Calu3 (cell line): ENCODE results near the gene FRS2. TPM values are rescaled to one million over a fixed set of nuclear protein-coding genes. Genes with fewer than 3 reads are reported as not detected.
A peak's percentile ranks its signal among the peaks of the same experiment; 100 is the strongest.

Experiments used
- BruUV-seq: library from RNA; stranded (reverse); fragments of 400-500 nt; replicated peaks from 2 replicates; lab custom pipeline; 2021; lab: Mats Ljungman, UMichigan
- CTCF ChIA-PET: fragments of 300-600 bp; sonication (Branson Sonifier 250); formaldehyde crosslinking; loops from one replicate; lab custom pipeline; 2022; ENCODE audit warnings: antibody characterized with exemption; lab: Charles Lee
- DNase-seq: peaks from one replicate; pipeline ENCODE4 v3.0.0; 2022
- H3K27ac Mint-ChIP-seq: one replicate; pipeline ENCODE4 v1.8.0; 2022; ENCODE audit warnings: mixed read lengths; ENCODE audit not compliant: unreplicated experiment
- H3K27me3 Mint-ChIP-seq: one replicate; pipeline ENCODE4 v1.8.0; 2022; ENCODE audit warnings: mixed read lengths; ENCODE audit not compliant: unreplicated experiment
- H3K36me3 Mint-ChIP-seq: one replicate; pipeline ENCODE4 v1.8.0; 2022; ENCODE audit warnings: mild to moderate bottlenecking, moderate library complexity, mixed read lengths; ENCODE audit not compliant: insufficient read depth, unreplicated experiment
- H3K4me1 Mint-ChIP-seq: one replicate; pipeline ENCODE4 v1.8.0; 2022; ENCODE audit warnings: mild to moderate bottlenecking, low read depth, mixed read lengths; ENCODE audit not compliant: unreplicated experiment
- H3K4me3 Mint-ChIP-seq: one replicate; pipeline ENCODE4 v1.8.0; 2022; ENCODE audit warnings: mild to moderate bottlenecking, low read depth, moderate library complexity, mixed read lengths; ENCODE audit not compliant: unreplicated experiment
- H3K9me3 Mint-ChIP-seq: one replicate; pipeline ENCODE4 v1.8.0; 2022; ENCODE audit warnings: low read depth, mixed read lengths; ENCODE audit not compliant: unreplicated experiment
- CTCF ChIP-seq: fragments of 200-600 bp; IDR thresholded peaks from one replicate; pipeline ENCODE4 v1.8.0; 2022; ENCODE audit warnings: antibody characterized with exemption; ENCODE audit not compliant: unreplicated experiment
- intact Hi-C: fragments of 100-400 bp; cut with micrococcal nuclease; formaldehyde crosslinking; loops from one replicate; pipeline ENCODE4 v1.10.0; 2022; ENCODE audit not compliant: unreplicated experiment
- total RNA-seq: library from RNA; stranded (reverse); gene quantifications from 2 replicates; pipeline ENCODE4 v1.2.3, GENCODE V29; 2022

Gene FRS2
- total RNA-seq, 1 experiment from 2014 or later = 27.5 TPM

- peak; percentile 21 for DNase-seq
- BruUV-seq = no TSS peak
- intact Hi-C loops = no loop called here
Measured at GRCh38 chr12:69440016-69440415, 30.2 kb upstream of the FRS2 start.

GRCh38 chr12:69440886-69441285 lies 29.3 kb upstream of the FRS2 start:
- Mint-ChIP-seq H3K4me3 (no peak overlapping the region), H3K36me3 (no peaks in the 10 kb centered on the region), H3K9me3 (no peaks in the 10 kb centered on the region), H3K27ac (no peak overlapping the region), H3K27me3 (no peaks in the 10 kb centered on the region), H3K4me1 (peaks cover 17% of the 10 kb centered on the region)
- intact Hi-C loops = no loop called here
- no TSS peak for BruUV-seq
- no peak for DNase-seq
- CTCF ChIA-PET = no interaction called here
- TF ChIP-seq CTCF = no peak

More at GRCh38 chr12:69440016-69440415, 30.2 kb upstream of the FRS2 start:
- Mint-ChIP-seq H3K36me3 (no peaks in the 10 kb centered on the region), H3K27me3 (no peaks in the 10 kb centered on the region), H3K4me3 (no peak overlapping the region), H3K4me1 (peaks cover 17% of the 10 kb centered on the region), H3K9me3 (no peaks in the 10 kb centered on the region), H3K27ac (no peak overlapping the region)
- TF ChIP-seq CTCF = no peak
- CTCF ChIA-PET = no interaction called here

- peaks cover 17% of the 10 kb centered on the region for H3K4me1 Mint-ChIP-seq
- CTCF ChIA-PET = interaction anchor here (0.7 kb wide), 1 partner anchor 23 kb away, joined by 6 read pairs; no protein-coding TSS in a partner anchor
- intact Hi-C loops = no loop called here
Measured at GRCh38 chr12:69442894-69443293, 27.3 kb upstream of the FRS2 start.

GRCh38 chr12:69443916-69444315 lies 26.3 kb upstream of the FRS2 start:
- H3K36me3 Mint-ChIP-seq = no peaks in the 10 kb centered on the region
- intact Hi-C loops = no loop called here
- no peak for DNase-seq
- CTCF ChIA-PET = no interaction called here
- no peaks in the 10 kb centered on the region for H3K27me3 Mint-ChIP-seq
- no TSS peak for BruUV-seq
- H3K4me3 Mint-ChIP-seq = no peak overlapping the region
- peaks cover 17% of the 10 kb centered on the region for H3K4me1 Mint-ChIP-seq
- no peak overlapping the region for H3K27ac Mint-ChIP-seq
- TF ChIP-seq CTCF = no peak
- no peaks in the 10 kb centered on the region for H3K9me3 Mint-ChIP-seq

More at GRCh38 chr12:69442894-69443293, 27.3 kb upstream of the FRS2 start:
- no peaks in the 10 kb centered on the region for H3K36me3 Mint-ChIP-seq
- TF ChIP-seq CTCF = no peak
- H3K27ac Mint-ChIP-seq = no peak overlapping the region
- DNase-seq = no peak
- BruUV-seq = no TSS peak
- H3K27me3 Mint-ChIP-seq = no peaks in the 10 kb centered on the region
- no peaks in the 10 kb centered on the region for H3K9me3 Mint-ChIP-seq
- no peak overlapping the region for H3K4me3 Mint-ChIP-seq
